ENCODE data around the gene MALRD1. TPM values are rescaled to one million over a fixed set of nuclear protein-coding genes. Genes with fewer than 3 reads are reported as not detected.

MALRD1 gene
- total RNA-seq, 4 donors from 2014 or later: 1.0 to 4.1 (median 2.6) TPM; not detected in 1

DNA sequence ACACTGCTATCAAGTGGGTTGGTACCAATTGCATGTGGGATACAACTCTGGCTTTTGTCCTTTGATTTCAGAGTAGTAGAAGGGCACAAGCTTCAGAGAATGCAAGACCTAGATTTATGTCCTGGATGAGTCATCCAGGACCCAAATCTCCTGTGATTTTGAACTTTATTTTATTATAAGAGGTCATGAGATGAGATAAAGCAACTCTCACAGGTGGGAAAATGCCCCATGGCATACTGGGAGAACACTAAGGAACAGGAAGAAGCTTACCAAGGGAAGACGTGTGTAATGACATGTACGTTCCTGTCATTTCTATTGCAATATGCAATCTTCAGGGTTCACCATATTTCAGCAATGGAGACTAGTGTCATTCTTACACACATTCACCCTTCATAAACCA is 966 bp downstream of the MALRD1 start:
- no peak for TF ChIP-seq CTCF (IDR thresholded peaks at IDR 0.05; ENCODE audit: low read depth)

- no peak for TF ChIP-seq CTCF (IDR thresholded peaks at IDR 0.05; ENCODE audit: low read depth)
Measured at GRCh38 chr10:19054289-19054835, 5.8 kb downstream of the MALRD1 start.

DNA sequence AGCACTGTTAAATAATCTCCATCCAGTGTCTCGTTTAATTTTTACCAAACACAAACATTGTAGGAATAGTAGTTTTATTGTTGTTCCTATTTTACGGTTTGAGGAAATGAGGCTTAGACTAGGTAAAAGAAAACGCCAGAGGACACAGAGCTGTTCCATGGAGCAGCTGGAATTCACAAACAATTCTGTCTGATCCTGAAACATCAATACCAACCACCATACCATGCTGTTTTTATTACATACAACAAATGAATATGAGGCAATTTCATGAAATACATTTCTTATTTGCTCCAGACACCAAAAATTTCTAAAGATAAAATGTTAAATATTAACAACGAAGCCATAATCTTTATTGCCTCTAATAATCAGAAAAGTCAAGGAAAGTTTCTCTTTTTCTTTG is 9.4 kb downstream of the MALRD1 start:
- TF ChIP-seq CTCF (IDR thresholded peaks at IDR 0.05; ENCODE audit: low read depth): no peak

GRCh38 chr10:19063986-19064385 is 15.4 kb downstream of the MALRD1 start:
- TF ChIP-seq CTCF (IDR thresholded peaks at IDR 0.05; ENCODE audit: low read depth): no peak

GRCh38 chr10:19071946-19072345 is 23.3 kb downstream of the MALRD1 start:
- no peak for TF ChIP-seq CTCF (IDR thresholded peaks at IDR 0.05; ENCODE audit: low read depth)

GRCh38 chr10:19077276-19077675 is 28.7 kb downstream of the MALRD1 start:
- no peak for TF ChIP-seq CTCF (IDR thresholded peaks at IDR 0.05; ENCODE audit: low read depth)

DNA sequence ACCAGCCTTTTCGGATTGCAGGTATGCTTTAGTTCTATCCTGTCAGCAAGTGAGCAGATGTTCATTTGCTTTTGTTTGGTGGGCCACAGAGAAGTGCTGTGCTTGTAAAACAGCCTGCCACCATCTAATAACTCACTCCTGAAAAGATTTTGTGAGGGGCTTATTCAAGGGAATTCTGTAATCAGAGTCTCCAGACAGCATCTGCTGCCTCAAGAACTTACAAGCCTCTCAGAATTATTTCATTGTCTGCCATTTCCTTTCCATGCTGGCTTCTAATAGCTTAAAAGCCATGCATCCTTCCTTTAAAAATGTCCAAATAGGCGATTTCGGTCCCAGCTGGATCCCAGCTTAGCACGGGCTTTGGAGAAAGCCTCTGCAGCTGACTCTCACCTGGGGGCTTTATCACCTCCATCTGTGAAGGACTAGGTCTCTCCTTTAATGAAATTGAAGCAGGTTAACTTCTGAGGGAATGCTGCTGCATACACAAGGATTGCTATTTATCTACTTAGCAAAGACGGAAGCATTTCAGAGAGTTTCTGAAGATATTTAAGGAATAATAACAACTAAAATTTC is 48.0 kb downstream of the MALRD1 start:
- no peak for TF ChIP-seq CTCF (IDR thresholded peaks at IDR 0.05; ENCODE audit: low read depth)
